GM19025 (cell line): ENCODE data around the gene TTPAL.
A peak's percentile ranks its signal among the peaks of the same experiment; 100 is the strongest.

Experiments used
- ATAC-seq: cut with Tn5 transposase; IDR thresholded peaks from one replicate; pipeline ENCODE4 v1.9.1; 2021; ENCODE audit warnings: mild to moderate bottlenecking, low read depth, moderate library complexity; ENCODE audit not compliant: unreplicated experiment

The TTPAL gene, protein sequence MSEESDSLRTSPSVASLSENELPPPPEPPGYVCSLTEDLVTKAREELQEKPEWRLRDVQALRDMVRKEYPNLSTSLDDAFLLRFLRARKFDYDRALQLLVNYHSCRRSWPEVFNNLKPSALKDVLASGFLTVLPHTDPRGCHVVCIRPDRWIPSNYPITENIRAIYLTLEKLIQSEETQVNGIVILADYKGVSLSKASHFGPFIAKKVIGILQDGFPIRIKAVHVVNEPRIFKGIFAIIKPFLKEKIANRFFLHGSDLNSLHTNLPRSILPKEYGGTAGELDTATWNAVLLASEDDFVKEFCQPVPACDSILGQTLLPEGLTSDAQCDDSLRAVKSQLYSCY

DNA sequence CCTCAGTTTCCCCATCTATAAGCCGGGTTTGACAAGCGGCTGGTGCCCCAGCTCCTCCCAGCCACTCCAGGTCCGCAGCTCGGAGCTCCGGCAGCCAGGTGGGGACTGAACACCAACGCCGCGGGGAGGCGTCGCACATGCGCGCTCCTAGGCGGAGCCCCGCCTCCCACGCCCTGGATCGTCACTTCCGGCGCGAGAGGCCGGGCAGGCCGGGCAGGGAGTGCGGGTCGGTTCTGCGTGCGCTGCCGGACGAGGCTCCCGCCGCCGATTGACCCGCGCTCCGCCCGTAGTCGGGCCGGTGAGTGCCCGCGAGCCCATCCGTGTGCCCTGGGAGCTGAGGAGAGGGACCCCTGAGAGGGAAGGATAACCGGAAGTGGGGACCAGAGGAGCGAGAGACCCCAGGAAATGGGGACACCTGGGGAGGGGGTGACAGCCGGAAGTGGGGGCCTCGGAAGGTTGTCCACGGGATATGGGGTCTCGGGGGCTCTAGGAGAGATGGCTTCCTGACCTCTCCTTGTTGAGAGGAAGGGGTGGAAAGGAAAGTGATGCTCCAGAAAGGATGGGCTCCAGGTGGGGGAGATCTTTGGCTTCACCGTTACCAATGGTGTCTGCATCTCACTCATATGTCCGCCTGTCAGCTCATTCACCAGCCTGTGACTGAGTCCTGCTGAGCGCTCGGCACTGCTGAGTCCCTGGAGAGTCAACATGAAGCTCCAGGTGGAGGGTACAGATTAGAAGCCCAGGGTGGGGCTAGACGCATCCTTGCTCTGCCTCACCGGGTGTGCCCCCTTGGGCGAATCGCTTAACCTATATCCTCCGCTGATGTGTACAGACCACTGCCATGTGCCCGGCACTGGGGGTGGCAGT, at the start of gene TTPAL:
TSS of gene TTPAL (plus strand) at position 181 of the 867 bp plus-strand sequence. CDS start 4,126 bp downstream, outside the sequence.
- peak; percentile 92 for ATAC-seq

DNA sequence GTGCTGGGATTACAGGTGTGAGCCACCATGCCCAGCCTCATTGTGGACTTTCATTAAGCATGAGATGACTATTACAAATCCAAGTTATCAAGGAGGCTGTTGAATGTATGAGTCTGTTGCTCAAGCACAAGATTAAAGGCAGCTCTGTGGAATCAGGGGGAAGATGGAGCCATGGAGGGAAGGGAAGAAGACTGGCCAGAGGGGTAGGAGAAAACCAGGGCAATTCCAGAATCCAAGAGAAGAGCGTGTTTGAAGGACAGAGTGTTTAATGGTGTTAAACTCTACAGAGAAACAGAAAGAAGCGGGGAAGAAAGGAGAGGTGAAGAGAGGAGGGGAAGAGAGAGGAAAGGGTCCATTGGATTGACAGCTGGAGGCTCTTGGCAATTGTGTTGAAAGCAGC, 49.8 kb upstream of the TTPAL start:
- ATAC-seq = no peak

DNA sequence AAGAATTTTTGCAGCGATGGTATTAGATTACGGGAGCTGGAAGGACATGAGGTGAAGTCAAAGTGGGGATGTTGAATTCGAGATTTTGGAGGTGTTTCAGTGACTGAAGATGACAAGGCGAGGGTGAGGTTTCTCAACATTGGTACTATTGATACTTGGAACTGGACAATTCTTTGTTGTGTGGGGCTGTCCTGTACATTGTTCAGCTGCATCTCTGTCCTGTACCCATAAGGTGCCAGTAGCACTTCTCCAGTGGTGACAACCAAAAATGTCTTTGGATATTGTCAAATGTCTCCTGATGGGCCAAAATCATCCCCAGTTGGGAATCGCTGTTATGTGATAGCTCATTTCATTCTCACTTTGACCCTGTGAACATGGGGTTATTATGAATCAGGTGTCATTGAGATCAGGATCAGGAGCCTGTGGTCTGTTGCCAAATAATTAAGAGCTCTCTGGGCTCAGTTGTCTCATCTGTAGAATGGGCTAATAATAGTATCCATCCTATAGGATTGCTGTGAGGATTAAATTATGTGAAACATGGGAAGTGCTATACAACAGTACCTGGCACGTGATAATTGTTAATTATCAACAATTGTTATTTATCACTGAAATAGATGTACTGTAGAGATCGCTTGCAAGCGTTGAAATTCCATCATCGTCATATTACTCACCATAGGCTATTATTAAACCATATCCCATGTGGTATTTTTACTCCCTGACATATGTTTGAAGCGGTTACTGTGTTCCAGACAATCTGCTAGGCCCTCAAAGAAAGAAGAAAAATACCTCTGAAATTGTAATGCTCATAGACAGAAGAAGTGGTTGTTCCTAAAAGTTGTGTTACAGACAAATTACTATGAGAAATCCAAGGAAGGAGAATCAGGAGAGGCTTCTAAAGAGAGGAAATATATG, 48.5 kb upstream of the TTPAL start:
- no peak for ATAC-seq

DNA sequence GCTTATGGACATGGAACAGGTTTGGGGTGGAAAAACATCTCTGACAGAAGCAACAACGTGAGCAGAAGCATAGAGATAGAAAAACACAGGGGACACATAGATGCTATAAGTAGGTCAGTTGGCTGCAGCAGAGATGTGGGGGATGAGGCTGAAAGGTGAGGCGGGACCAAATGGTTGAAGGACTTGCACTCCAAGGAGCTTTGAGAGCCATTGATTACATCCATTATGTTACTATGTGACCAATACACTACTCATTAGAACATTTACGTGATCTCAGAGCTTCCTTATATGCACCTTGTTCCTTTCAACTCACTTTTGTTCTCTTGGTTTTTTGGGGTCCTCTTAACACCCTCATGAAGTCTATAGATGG, 47.9 kb upstream of the TTPAL start:
- no peak for ATAC-seq

DNA sequence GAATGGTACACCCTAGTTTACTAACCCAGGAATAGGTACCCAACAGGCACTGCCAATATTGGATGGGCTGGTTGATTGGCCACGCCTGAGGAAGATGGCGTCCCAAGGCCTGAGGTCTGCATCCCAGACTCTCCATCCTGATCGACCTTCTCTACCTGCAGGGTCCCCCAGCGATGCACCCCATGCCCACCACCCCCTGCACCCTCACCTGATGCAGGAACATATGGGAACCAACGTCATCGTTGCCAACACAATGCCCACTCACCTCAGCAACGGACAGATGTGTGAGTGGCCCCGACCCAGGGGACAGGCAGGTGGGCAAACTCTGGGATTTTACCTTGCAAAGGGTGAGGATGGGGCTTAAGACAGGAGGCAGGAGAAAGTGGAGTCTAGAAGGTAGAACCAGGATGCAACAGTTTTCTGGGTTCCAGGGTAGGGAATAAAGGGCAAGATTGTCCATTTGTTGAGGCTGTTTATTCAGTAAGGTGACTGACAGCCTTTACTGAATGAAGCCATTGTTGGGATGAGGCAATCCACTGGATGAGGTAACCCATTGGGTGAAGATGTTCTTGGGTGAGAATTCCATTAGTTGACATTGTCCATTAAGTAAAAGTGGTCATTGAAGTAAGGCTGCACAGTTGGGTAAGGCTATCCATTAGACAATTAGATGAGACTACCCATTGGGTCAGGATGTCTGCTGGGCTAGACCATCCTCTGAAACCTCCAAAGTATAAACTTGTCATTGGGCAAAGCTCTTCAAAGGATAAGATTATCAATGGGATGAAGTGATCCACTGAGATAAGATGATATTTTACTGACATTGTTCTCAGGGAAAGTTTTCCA, 47.3 kb upstream of the TTPAL start:
- no peak for ATAC-seq

DNA sequence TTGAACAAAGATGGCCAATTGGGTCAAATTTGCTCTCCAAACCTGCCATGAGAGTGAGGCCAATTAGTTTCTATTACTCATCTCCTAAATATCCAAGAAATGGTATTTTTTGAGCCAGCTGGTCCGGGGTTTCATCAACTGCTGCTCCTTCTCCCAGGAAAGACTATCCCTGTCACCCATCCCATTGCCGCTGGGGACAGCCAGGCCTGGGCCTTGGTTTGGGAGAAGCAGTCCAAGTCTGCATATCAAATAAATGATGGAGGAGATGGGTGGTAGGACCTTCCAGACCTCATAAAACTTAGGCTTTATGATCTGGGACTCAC, 46.7 kb upstream of the TTPAL start:
- ATAC-seq = no peak

DNA sequence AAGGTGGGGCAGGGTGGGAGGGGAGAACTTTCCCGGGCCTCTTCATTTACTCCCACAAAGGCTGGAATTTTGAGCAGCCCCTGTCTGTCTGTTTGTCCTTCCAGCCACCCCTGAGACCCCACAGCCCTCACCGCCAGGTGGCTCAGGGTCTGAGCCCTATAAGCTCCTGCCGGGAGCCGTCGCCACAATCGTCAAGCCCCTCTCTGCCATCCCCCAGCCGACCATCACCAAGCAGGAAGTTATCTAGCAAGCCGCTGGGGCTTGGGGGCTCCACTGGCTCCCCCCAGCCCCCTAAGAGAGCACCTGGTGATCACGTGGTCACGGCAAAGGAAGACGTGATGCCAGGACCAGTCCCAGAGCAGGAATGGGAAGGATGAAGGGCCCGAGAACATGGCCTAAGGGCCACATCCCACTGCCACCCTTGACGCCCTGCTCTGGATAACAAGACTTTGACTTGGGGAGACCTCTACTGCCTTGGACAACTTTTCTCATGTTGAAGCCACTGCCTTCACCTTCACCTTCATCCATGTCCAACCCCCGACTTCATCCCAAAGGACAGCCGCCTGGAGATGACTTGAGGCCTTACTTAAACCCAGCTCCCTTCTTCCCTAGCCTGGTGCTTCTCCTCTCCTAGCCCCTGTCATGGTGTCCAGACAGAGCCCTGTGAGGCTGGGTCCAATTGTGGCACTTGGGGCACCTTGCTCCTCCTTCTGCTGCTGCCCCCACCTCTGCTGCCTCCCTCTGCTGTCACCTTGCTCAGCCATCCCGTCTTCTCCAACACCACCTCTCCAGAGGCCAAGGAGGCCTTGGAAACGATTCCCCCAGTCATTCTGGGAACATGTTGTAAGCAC, 46.0 kb upstream of the TTPAL start:
- no peak for ATAC-seq

DNA sequence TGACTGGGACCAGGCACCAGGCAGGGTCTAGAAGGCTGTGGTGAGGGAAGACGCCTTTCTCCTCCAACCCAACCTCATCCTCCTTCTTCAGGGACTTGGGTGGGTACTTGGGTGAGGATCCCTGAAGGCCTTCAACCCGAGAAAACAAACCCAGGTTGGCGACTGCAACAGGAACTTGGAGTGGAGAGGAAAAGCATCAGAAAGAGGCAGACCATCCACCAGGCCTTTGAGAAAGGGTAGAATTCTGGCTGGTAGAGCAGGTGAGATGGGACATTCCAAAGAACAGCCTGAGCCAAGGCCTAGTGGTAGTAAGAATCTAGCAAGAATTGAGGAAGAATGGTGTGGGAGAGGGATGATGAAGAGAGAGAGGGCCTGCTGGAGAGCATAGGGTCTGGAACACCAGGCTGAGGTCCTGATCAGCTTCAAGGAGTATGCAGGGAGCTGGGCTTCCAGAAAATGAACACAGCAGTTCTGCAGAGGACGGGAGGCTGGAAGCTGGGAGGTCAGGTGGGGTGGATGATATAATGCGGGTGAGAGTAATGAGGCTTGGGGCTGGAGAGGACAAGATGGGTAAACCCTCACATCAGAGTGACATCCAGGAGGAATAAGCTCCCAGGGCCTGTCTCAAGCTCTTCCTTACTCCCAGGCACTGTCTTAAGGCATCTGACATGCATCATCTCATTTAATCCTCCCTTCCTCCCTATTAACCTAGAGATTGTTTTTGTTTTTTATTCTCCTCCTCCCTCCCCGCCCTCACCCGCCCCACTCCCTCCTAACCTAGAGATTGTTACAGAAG, 45.2 kb upstream of the TTPAL start:
- no peak for ATAC-seq

DNA sequence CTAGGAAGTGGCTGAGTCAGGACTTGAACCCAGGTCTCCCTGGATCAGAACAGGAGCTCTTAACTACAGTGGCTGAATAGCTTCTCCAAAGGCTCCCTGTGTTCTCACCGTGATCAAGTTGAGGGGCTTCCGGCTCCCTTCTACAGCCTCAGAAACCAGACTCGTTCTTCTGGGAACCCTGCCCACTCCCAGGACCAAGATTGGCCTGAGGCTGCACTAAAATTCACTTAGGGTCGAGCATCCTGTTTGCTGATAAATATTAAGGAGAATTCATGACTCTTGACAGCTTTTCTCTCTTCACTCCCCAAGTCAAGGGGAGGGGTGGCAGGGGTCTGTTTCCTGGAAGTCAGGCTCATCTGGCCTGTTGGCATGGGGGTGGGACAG, 44.6 kb upstream of the TTPAL start:
- no peak for ATAC-seq

DNA sequence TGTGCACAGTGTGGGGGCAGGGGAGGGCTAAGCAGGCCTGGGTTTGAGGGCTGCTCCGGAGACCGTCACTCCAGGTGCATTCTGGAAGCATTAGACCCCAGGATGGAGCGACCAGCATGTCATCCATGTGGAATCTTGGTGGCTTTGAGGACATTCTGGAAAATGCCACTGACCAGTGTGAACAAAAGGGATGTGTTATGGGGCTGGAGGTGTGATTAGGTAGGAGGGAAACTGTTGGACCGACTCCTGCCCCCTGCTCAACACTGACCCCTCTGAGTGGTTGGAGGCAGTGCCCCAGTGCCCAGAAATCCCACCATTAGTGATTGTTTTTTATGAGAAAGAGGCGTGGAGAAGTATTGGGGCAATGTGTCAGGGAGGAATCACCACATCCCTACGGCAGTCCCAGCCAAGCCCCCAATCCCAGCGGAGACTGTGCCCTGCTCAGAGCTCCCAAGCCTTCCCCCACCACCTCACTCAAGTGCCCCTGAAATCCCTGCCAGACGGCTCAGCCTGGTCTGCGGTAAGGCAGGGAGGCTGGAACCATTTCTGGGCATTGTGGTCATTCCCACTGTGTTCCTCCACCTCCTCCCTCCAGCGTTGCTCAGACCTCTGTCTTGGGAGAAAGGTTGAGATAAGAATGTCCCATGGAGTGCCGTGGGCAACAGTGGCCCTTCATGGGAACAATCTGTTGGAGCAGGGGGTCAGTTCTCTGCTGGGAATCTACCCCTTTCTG, 44.0 kb upstream of the TTPAL start:
- ATAC-seq = no peak

DNA sequence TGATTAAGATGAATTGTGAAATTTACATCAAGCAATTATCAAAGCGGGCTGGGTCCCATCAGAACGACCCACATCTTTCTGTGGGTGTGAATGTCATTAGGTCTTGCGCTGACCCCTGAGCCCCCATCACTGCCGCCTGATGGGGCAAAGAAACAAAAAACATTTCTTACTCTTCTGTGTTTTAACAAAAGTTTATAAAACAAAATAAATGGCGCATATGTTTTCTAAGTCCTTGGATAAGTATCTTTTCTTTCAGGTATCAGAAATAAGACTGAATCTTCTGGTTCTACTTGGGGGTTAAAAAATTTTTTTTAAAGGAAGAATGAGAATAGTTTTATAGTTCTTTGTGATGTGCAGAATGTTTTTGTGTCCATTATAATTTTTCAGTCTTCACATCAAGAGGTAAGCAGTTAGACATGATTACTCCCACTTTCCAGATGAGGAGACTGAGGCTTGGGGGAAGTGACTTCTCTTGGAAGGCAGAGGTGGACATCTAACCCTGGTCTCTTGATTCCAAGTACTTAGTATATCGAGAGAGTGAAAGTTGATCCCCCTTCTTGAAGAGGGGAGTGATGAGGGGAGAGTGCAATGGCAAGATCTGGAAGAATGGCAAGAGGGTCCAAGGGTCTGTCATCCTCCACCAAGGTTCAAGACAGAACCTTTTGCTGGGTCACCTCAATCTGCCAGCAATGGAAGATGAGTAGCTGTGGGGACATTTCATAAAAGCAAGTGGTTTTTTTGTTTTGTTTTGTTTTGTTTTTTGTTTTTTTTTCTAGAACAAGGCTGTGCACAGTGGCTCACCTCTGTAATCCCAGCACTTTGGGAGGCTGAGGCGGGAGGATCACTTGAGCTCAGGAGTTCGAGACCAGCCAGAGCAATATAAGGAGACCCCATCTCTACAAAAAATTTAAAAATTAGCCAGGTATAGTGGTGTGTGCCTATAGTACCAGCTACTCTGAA, 42.8 kb upstream of the TTPAL start:
- no peak for ATAC-seq

DNA sequence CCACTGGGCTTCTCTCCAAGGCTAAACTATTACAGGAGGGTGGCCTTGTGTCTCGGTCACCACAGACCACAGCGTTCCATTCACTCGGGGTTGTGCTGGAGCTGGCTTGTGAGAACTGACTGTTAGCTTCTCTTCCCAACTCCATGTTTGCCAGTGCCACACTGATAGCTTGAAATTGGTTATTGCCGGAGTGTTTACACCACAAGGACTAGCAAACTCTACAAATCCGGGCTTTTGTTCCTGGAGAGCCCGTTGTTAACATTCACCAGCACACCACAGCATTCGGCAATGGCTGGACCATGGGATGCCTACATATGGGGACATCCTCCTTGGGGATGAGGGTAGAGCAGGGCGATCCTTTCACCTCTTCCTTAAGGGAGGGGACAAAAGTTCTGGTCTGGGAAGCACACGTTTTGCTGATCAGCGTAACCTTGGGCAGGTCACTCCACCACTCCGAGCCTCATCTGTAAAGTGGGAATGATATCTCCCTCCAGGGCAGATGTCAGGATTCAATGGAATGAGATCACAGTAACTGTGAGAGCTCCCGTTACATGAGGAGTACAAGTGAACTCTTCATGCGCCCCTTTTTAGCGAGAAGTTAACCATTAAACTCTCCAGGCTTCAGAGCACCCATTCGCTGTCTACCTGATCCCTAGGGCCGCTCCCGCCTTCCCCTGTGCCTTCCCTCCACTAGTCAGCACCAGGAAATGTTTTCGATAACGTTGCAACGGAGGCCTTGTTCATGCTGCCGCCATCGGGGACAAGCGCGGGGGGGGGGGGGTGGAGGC, 41.7 kb upstream of the TTPAL start:
- no peak for ATAC-seq

DNA sequence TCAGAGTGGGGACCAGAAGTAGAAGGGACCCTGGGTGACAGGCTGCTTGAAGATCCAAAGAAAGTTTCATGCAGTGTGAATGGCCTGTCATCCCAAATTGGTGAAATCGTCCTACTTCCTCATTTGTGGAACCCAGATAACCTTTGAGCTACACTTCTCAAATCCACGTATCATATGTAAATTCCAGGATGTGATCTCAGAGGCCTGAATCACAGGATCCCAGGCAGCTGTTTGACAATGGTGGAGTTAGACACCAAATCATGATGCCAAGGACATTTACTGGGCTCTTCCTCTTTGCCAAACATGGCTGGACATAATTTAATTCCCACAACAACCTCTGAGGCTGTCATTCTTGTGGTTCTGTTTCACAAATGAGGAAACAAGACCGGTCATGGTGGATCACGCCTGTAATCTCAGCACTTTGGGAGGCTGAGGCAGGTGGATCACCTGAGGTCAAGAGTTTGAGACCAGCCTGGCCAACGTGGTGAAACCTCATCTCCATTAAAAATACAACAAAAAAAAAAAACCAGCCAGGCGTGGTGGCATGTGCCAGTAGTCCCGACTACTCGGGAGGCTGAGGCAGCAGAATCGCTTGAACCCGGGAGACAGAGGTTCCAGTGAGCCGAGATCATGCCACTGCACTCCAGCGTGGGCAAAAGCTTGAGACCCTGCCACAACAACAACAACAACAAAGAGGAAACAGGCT, 39.9 kb upstream of the TTPAL start:
- no peak for ATAC-seq

DNA sequence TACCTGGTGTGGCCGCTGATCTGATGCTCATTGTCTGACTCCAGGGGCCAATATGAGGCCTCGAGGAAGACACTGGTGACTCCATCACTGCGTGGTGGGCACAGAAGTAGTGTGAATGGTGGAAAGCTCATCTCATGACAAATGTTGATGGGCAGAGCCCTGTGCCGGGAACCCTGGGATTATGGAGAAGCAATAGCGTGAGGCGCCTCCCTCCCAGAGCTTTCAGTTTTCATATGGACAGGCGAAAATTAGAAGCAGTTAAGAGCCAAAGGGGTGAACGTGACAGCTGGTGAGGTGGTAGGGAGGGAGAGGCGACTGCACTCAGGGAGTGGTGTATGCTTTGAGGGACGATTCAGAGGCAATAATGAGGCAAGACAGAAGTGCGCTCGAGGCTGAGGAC, 39.3 kb upstream of the TTPAL start:
- ATAC-seq = no peak

DNA sequence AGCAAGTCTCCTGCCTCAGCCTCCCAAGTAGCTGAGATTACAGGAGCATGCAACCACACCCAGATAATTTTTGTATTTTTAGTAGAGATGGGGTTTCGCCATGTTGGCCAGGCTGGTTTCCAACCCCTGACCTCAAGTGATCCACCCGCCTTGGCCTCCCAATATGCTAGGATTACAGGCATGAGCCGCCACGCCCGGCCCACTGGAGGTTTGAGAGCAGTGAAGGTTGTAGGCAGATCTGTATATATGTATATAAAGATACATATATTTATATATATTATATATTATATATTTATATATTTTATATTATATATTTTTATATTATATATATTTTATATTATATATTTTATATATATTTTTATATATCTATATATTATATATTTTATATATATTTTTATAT, 38.2 kb upstream of the TTPAL start:
- no peak for ATAC-seq
